Measurements from ENCODE around the gene SH2B3.
"Not testable (repeated sequence)": the region's sequence is repeated elsewhere in the genome, so short reads cannot be mapped to it uniquely, and the experiment has no call there.

Gene SH2B3

GRCh38 chr12:111387747-111388323, 17.9 kb upstream of the SH2B3 start:
- DNase-seq: no peak

- peak in 2 of 4 experiments; percentile 33 to 51 for DNase-seq
These were observed 16.1 kb upstream of the SH2B3 start for GRCh38 chr12:111389635-111390034.

- DNase-seq: peak in 3 of 4 experiments; percentile 52 to 63 (median 53)
These were observed 14.8 kb upstream of the SH2B3 start for GRCh38 chr12:111390910-111391309.

GRCh38 chr12:111393700-111394300, 11.9 kb upstream of the SH2B3 start:
- DNase-seq: peak; percentile 92 to 97 (median 94)

- no peak for DNase-seq
These were observed 11.2 kb upstream of the SH2B3 start for GRCh38 chr12:111394480-111394879.

- DNase-seq: no peak
These were observed 10.2 kb upstream of the SH2B3 start for GRCh38 chr12:111395336-111396187.

- not testable (repeated sequence) for DNase-seq
These were observed 9.5 kb upstream of the SH2B3 start for GRCh38 chr12:111396271-111396670.

- peak; percentile 96 to 97 (median 97) for DNase-seq
These were observed 8.8 kb upstream of the SH2B3 start for GRCh38 chr12:111396726-111397445.

GRCh38 chr12:111398530-111398929, 7.2 kb upstream of the SH2B3 start:
- peak; percentile 90 to 97 (median 94) for DNase-seq

- not testable (repeated sequence) for DNase-seq
These were observed 5.8 kb upstream of the SH2B3 start for GRCh38 chr12:111399741-111400404.

- DNase-seq: no peak
These were observed 4.5 kb upstream of the SH2B3 start for GRCh38 chr12:111401167-111401605.

- DNase-seq: not testable (repeated sequence)
These were observed 3.3 kb upstream of the SH2B3 start for GRCh38 chr12:111402490-111402824.

- peak; percentile 69 to 89 (median 84) for DNase-seq
These were observed 1.2 kb upstream of the SH2B3 start for GRCh38 chr12:111404362-111405148.

GRCh38 chr12:111405149-111405858, 419 bp upstream of the SH2B3 start:
- peak; percentile 99 to 100 (median 99) for DNase-seq

GRCh38 chr12:111406474-111407376, 1.0 kb downstream of the SH2B3 start:
- DNase-seq: peak; percentile 84 to 95 (median 92)

GRCh38 chr12:111407377-111408115, 1.8 kb downstream of the SH2B3 start:
- peak in 1 of 4 experiments; percentile 34 for DNase-seq

GRCh38 chr12:111408116-111408440, 2.4 kb downstream of the SH2B3 start:
- DNase-seq: peak; percentile 80 to 89 (median 86)

- DNase-seq: peak in 1 of 4 experiments; percentile 38
These were observed 3.1 kb downstream of the SH2B3 start for GRCh38 chr12:111408686-111409402.

Data from suppressor macrophage (primary cell).